Caki2 (cell line): Measurements from ENCODE around the gene DLG1. TPM values are rescaled to one million over a fixed set of nuclear protein-coding genes. Genes with fewer than 3 reads are reported as not detected.

Source experiments
- DNase-seq: peaks from one replicate; pipeline ENCODE4 v3.0.0-alpha.2; 2015; ENCODE audit warnings: low read depth
- in situ Hi-C: cut with HindIII; loops from 2 replicates; pipeline ENCODE4 v1.10.0; 2016; ENCODE audit warnings: low sequenced_read_pairs, low pct_unique_long_range_greater_than_20kb, mixed read lengths
- total RNA-seq: library from RNA; depleted of rRNA; stranded (reverse); fragments of >200 nt; shearing (Covaris generic); gene quantifications from 2 replicates; pipeline ENCODE4 v1.2.3, GENCODE V29; 2014; ENCODE audit warnings: low replicate concordance

The DLG1 gene
- total RNA-seq, 1 experiment from 2014 or later: 17.4 TPM

DNA sequence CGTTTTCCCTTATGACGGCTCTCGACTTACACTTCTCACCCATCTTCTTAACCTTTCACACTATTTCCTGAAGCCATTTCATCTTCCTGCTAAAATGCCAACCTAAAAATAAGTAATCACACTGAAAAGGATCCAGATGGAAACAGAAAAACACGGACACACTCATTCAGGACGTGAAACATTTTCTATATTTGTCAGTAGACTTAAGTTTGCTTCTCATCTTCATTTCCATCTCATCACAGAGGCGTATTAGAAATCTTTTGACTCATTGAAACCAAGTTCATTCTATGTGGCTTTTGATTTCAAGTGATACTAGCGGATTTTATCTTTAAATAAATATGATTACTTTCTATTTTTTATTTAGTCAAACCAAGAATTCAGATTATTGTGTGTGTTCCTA is 27.4 kb upstream of the DLG1 start:
- in situ Hi-C loops: no loop called here

DNA sequence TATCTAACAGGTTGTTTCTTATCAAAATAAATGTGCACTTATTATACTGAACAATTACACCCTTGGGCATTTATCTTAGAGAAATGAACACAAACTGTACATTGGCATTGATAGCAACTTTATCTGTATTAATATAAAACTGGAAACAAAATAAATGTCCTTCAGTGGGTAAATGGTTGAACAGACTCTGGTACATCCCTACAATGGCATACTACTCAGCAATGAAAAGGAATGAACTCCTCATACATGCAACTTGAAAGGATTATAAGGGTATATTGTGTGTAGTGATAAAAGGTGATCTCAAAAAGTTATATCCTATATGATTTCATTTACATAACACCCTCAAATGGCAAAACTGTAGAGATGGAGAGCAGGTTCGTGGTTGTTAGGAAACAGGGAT is 23.7 kb upstream of the DLG1 start:
- in situ Hi-C loops: no loop called here

More for the DNA sequence above, 27.4 kb upstream of the DLG1 start:
- DNase-seq: no peak

DNA sequence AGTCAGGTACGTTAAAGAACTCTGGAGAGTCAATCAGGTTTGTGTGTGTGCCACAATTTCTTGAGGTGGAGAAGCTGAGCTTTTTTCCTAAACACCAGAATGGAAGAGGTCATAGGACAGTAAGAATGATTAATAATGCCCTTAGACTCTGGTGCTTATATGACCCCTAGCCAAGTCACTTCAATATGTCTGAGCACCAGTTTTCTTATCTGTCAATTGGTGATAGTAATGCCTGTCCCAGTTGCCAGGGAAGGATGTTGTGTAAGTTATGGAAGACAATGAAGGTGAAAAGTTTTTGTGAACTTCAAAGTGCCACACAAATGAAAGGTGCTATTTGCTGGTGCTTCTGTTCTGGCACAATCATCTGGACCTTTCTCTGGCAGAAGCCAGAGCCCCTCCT is 22.2 kb upstream of the DLG1 start:
- in situ Hi-C loops: no loop called here

More for the DNA sequence above, 23.7 kb upstream of the DLG1 start:
- DNase-seq: no peak

DNA sequence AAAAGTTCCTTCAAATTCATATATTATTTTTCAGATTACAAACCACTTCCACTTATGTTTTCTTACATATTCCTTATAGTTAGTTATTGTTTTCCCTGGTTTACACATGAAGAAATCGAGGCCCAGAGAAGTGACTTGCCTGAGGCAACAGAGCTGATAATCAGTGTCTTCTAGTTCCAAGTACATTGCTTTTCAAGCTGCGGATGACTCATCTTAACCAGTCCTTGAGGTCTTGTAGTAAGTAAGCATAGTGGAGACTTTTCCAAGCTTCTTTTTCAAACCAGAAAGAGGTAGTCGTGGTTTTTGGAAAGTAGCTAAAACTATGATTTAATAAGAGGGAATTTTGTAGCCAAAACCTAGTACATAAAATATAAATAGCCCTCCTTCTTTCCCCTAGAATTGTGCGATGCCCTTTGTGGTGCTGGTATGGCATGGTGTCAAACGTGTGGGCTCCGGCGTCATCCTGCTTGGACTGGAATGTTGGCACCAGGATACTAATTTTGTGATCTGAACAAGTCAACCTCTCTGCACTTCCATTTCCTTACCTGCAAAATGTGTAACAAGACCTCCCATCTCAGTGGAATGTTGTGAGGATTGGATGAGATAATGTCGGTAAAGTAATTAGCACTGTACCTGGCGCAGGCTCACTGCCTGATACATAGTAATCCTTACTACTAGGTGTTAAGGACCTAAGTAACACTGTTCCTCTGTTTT is 19.0 kb upstream of the DLG1 start:
- in situ Hi-C loops: no loop called here
- DNase-seq: no peak

More for the DNA sequence above, 22.2 kb upstream of the DLG1 start:
- DNase-seq: no peak

DNA sequence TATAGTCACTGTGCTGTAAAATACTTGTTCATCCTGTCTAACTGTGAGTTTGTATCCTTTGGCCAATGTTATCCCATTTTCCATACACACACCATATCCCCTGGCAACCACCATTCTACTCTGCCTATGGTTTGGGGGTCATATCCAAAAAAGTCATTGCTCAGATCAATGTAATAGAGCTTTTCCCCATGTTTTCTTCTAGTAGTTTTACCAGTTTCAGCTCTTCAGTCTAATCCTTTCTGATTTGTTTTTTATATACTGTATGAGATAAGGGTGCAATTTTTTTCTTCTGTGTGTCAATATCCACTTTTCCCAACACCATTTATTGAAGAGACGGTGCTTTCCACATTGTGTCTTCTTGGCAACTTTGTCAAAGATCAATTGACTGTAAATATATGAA is 14.0 kb upstream of the DLG1 start:
- DNase-seq: no peak
- in situ Hi-C loops: no loop called here

DNA sequence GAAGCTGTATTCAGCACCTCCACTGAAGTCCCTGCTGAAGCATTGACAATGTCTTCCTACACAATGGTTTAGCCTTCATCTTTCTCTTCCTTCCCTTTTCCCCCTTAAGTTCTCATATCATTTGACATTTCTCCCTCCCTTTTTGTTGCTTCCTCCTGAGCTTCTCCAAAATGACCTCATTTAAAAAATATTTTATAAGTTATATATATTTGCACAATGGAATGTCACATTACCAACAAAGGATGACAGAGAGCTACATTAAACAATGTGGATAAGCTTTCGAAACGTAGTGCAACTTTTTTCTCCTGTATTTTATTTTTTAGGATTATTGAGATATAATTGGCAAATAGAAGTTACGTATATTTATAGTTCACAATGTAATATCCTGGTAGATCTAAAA is 13.2 kb upstream of the DLG1 start:
- in situ Hi-C loops: no loop called here
- DNase-seq: no peak

DNA sequence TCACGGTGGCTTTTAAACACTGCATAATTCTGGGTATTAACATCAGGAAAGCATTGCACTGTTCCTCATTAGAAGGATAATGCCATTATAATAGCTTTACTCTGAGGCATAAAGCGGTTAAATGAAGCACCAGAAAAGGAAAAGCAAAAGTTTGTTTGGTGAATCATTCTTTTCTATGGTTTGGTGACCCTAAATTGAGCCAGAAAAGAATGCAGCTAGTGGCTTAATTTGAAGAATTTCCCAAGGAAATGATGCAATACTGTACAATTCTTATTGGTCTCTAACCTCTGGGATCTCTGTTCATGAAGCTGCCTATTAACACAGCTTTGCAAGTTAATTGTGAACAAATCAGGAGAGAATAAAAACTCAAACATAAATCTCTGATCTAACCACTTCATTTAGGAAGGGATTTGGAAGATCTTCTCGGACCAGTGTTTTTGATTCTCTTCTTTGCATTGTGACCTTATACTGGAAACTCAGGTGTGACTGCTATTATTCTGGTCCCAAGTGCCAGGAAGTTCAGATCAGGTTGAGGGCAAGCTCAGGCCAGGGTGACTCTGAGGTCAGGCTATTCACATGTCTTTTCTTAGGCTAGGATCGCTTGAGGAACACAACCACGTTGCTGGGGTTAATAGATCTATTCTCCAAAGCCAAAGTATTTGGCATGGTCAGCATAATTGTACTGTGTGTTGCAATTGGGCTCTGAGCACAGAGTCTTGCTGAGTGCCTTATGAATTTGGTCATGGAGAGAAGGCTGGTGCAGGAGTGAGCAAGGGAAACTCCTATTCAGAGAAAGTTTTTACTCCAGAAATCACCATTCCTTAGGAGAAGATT is 11.3 kb upstream of the DLG1 start:
- DNase-seq: peak; percentile 83
- in situ Hi-C loops: no loop called here

DNA sequence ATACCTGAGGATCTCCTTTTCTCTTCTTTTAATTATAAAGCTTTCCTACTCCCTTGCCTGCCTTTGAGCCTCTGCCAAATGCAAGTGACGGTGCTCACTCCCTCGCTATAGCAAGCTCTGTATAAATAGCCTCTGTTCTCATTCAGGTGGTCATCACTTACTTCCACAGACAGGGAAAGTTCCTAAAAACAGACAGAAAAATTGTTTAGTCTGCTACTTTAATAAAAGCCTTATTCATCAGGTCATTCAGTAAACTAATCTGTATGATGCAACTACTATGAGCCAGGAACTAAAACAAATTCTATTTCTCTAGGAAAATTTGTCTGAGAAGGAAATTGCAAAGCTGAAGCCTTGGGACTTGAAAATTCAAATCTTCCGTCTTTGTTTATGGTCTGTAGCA is 10.2 kb upstream of the DLG1 start:
- in situ Hi-C loops: no loop called here
- DNase-seq: peak; percentile 27

DNA sequence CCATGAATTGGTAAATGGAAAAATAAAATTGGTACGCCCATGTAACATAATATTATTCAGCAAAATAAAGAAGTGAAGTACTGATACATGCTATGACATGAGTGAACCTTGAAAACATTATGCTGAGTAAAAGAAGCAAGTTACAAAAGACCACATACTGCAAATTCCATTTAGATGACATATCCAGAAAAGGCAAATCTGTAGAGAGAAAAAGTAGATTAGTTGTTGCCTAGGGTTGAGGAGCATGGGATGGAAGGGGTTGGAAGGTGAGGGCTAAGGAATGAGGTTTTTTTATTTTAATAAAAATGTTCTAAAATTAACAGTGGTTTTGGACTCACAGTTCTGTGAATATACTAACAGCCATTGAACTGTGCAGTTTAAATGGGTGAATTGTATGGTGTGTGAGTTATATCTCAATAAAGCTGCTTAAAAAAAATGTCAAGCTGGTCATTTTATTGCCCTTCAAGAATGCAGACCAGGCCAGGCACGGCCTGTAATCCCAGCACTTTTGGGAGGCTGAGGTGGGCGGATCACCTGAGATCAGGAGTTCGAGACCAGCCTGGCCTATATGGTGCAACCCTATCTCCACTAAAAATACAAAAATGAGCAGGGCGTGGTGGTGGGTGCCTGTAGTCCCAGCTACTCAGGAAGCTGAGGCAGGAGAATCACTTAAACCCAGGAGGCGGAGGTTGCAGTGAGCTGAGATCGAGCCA is 8.1 kb upstream of the DLG1 start:
- in situ Hi-C loops: no loop called here
- DNase-seq: peak; percentile 85

DNA sequence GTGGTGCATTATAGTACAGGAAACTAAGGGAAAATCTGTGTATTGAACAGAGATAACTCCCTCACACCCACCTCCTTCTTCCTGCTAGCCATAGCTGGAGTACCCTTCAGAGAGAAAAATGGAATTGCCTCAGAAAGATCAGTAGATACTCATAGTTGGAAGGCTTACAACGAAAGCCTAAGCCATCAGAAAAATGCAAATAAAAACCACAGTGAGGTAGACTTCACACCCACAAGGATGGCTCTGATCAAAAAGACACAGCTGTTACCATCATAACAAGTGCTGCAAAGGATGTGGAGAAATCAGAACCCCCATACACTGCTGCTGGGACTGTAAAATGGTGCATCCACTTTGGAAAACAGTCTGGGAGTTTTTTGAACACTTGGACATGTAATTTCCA is 7.4 kb upstream of the DLG1 start:
- in situ Hi-C loops: no loop called here
- DNase-seq: no peak

DNA sequence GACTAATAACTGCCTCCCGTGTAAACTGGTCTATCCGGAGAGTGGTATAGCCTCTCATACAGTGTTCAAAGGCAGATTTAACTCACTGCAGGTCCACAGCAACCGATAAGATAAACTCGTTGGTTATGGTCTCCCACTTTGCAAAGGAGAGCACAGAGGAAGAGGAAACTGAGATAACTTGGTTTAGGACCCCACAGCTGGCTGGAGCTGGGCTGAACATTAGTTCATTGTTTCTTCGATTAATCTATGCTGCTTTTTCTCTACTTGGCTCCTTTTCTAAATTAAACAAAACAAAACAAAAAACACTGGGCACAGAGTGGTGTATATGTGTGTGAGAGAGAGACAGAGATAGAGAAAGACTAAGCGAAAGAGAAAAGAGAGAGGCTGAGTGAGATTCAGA is 5.0 kb upstream of the DLG1 start:
- in situ Hi-C loops: no loop called here
- no peak for DNase-seq

DNA sequence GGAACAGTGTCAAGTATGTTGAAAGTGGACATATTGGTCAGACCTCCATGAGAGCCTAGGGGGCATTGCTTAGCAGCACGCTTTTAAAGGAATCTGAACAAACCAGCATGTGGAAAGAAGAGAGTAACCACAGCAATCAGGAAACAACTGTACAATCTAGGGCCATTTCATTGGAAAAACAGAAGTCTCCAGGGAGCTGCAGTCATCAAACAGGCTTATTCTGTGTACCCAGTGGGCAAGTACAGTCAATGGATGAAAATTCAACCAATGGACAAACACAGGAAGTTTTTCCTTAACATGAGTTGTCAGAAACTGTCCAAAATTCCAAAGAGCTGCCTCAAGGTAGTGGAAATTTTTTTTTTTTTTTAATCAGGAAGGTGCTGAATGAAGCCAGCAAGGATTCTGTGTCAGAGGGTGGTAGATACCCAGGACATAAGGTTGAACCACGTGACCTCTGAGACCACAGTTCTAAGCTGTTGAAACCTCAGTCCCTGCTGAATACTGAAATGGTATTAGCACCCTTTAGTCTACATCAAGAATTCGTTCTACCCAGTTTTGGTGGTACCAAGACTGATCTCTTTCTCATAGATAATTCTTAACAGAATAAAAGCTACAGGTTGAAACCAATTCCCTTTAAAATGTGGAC is 4.4 kb upstream of the DLG1 start:
- DNase-seq: no peak
- in situ Hi-C loops: no loop called here

DNA sequence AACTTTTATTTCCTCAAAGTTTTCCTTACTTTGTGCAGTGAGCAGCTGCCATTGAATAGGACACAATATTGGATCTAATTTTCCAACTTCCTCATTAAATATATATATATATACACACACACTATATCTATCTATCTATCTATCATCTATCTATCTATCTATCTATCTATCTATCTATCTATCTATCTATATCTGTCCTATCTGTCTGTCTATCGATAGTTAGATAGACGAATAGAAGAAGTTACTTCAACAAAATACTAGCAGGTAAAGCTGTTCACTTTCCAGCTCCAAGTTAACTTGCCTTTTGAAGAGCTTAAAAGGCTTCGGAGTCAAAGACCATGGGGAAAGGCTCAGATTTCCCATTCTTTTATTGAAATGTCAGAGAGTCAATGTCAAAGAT is 3.6 kb upstream of the DLG1 start:
- DNase-seq: no peak
- in situ Hi-C loops: no loop called here

DNA sequence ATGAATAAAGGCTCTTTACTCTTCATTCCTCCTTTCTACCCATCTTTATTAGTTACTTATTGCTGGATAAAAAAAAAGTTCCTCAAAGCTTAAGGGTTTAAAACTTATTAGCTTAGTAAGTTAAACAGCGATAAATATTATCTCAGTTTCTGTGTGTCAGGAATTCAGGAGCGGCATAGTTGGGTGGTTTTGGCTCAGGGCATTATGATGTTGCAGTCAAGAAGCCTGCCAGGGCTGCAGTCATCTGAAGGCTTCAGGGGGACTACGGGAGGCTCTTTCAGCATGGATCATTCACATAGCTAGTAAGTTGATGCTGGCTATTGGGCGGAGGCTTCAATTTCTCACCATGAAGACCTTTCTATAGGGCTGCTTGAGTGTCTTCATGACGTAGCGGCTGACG is 1.9 kb upstream of the DLG1 start:
- peak; percentile 48 for DNase-seq
- in situ Hi-C loops: no loop called here

DNA sequence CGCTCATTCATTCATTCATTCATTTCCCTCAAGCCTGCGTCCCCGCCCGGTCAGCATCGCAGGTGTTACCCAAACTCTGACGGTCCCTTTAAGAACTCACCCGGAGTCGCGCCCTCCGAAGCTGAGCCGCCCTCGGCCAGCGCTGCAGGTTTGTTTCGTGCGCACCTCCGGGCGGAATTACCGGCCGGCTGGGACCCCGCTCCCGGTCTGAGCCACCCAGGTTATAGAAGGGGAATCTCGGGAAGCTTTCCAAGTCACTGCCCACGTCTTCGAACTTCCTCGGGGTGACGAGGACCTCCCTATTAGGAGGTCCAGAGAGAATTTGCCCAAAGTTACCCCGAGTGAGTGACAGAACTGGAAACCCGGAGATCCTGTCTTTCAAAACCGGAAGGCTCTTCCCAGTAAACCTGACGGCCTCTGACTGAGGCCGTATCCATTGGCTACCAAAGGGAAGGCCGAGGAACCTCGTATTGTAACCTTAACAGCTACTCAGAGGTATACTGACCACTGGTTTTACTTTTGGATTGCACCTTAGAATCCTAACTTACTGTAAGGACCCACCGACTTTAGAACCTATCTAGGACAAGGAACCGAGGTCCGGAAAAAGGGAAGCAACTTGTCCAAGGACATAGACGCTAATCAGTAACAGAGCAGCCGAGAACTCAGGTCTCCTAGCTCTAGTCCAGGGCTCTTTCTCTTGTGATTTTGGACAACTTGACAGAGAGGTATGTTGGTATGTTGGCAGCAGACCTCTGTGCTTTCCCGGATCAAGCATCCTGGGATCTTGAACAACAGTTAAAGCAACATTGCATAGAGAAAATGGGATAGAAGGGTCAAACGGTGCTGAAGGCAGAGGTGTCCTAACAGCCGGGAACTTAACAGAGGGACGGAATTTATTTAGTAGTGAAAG is 788 bp upstream of the DLG1 start:
- peak; percentile 68 for DNase-seq
- in situ Hi-C loops: no loop called here

DNA sequence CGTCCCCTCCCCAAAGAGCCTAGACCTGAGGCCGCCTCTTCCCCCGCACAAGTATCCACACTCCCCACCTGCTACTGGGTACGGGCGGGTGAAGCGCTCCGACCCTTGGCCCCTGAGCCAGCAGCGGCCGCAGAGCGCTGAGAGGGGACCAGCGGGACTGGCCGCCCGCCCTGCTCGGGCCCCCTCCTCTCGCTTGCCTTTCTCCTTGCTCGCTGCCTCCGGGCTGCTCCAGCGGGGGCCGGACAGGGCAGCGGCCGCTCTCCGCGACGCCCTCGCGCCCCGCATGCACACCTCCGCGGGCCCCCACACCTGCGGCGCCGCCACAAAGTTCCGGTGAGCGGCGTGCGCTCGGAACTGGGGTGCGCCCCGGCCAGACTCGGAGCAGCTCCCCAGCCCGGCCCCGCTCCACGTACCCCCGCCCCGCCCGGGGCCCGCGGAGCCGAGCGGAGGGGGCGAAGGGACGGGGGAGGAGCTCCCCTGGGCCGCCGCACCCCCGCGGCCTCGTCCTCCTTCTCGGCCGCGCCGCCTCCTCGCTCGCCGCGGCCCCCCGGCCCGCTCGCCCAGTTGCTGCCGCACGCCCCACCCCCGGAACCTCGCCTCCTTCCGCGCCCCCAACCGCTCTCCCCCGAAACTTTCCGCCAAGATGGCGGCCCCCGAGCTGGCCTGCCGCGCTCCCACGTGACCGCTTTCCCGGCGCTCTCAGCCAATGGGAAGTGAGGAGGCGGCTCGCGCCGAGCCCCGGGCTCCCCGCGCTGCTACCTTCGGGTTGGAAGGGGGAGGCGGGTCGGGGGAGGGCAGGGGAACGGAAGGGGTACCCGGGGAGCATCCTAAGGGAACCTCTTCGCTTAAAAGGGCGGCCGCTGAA is 704 bp downstream of the DLG1 start:
- in situ Hi-C loops: no loop called here
- DNase-seq: peak; percentile 81

DNA sequence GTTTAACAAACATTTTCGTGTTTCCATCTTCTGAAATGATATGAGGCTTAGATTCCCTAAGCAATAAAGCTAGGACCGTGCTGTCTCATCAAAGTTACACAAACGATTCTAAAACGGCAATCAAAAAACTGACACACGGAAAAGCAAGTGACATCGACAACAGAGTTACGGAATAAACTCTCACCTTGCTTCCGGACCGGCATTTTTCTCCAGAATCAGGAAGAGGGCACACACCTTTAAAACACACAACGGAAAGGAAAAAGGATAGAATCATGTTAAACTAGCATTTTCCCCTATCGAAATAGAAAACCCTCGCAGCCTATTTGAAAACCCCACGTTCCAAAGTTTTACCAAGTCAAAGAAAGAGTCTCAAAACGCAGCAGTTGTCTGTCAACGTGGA is 1.4 kb downstream of the DLG1 start:
- in situ Hi-C loops: no loop called here
- DNase-seq: no peak
